Neuronal stem cell (in vitro differentiated cells): ENCODE measurements around the gene DTL.

ENCODE experiments used
- DNase-seq: peaks from one replicate; pipeline ENCODE4 v3.0.0-alpha.2; 2013; ENCODE audit warnings: low spot score
- H2AFZ ChIP-seq: one replicate; pipeline ENCODE4 v1.6.1; 2013; ENCODE audit warnings: mild to moderate bottlenecking, low read length, inconsistent platforms
- H2AK5ac ChIP-seq: 2 replicates; pipeline ENCODE4 v1.6.1; 2013; ENCODE audit warnings: low read depth, mild to moderate bottlenecking, inconsistent platforms, low read length, moderate library complexity, mixed read lengths
- H2BK120ac ChIP-seq: 2 replicates; pipeline ENCODE4 v1.6.1; 2013; ENCODE audit warnings: low read depth, mild to moderate bottlenecking, inconsistent platforms, low read length, moderate library complexity, mixed read lengths
- H2BK12ac ChIP-seq: one replicate; pipeline ENCODE4 v1.6.1; 2013; ENCODE audit warnings: low read length, inconsistent platforms
- H2BK15ac ChIP-seq: 2 replicates; pipeline ENCODE4 v1.6.1; 2013; ENCODE audit warnings: mild to moderate bottlenecking, low read length, inconsistent platforms, mixed read lengths
- H2BK5ac ChIP-seq: one replicate; pipeline ENCODE4 v1.6.1; 2013; ENCODE audit warnings: inconsistent platforms, mild to moderate bottlenecking, low read length, moderate library complexity
- H3K14ac ChIP-seq: one replicate; pipeline ENCODE4 v1.6.1; 2013; ENCODE audit warnings: low read length, inconsistent platforms
- H3K18ac ChIP-seq: 2 replicates; pipeline ENCODE4 v1.6.1; 2013; ENCODE audit warnings: low read length, inconsistent platforms
- H3K23ac ChIP-seq: 2 replicates; pipeline ENCODE4 v1.6.1; 2013; ENCODE audit warnings: low read depth, mild to moderate bottlenecking, mixed read lengths, low read length, inconsistent platforms; ENCODE audit not compliant: poor library complexity
- H3K27ac ChIP-seq: replicated peaks from 3 replicates; pipeline ENCODE4 v1.5.1; 2013; ENCODE audit warnings: low read length, inconsistent platforms
- H3K27me3 ChIP-seq, 3 experiments: 2 replicates each; pipeline ENCODE4 v1.6.1; 2013; ENCODE audit warnings: low read length in 3 of 3, mild to moderate bottlenecking in 2 of 3, inconsistent platforms in 1 of 3, low read depth in 1 of 3, mixed read lengths in 1 of 3, moderate library complexity in 1 of 3; ENCODE audit not compliant: control insufficient read depth in 3 of 3, insufficient read depth in 3 of 3
- H3K36me3 ChIP-seq, 2 donors: replicated peaks in 1 of 2; 2 replicates each; pipeline ENCODE4 v1.6.1; 2013; ENCODE audit warnings: low read length in 2 of 2; ENCODE audit not compliant: control insufficient read depth in 2 of 2, insufficient read depth in 2 of 2
- H3K4ac ChIP-seq: 2 replicates; pipeline ENCODE4 v1.6.1; 2013; ENCODE audit warnings: inconsistent platforms, mild to moderate bottlenecking, low read length, moderate library complexity
- H3K4me1 ChIP-seq, 2 donors: 1 replicate in 1 of 2; 2 replicates in 1 of 2; pipeline ENCODE4 v1.6.1; 2013; ENCODE audit warnings: low read length in 2 of 2, low read depth in 1 of 2; ENCODE audit not compliant: control insufficient read depth in 2 of 2, insufficient read depth in 1 of 2
- H3K4me2 ChIP-seq: one replicate; pipeline ENCODE4 v1.6.1; 2013; ENCODE audit warnings: mild to moderate bottlenecking, low read length, inconsistent platforms; ENCODE audit not compliant: insufficient read depth, poor library complexity, severe bottlenecking
- H3K4me3 ChIP-seq, 2 donors: 2 replicates each; pipeline ENCODE4 v1.5.1; 2013; ENCODE audit warnings: low read length in 2 of 2, mild to moderate bottlenecking in 2 of 2, inconsistent platforms in 1 of 2, moderate library complexity in 1 of 2
- H3K79me1 ChIP-seq: one replicate; pipeline ENCODE4 v1.6.1; 2013; ENCODE audit warnings: low read depth, mild to moderate bottlenecking, inconsistent platforms, low read length, moderate library complexity
- H3K9ac ChIP-seq: one replicate; pipeline ENCODE4 v1.6.1; 2013; ENCODE audit warnings: mild to moderate bottlenecking, low read depth, low read length, inconsistent platforms; ENCODE audit not compliant: poor library complexity
- H3K9me3 ChIP-seq, 2 donors: replicated peaks in 1 of 2; 2 replicates each; pipeline versions ENCODE3 to v1.6.1; 2013; ENCODE audit warnings: low read length in 2 of 2, mild to moderate bottlenecking in 2 of 2, inconsistent platforms in 1 of 2, low read depth in 1 of 2, mixed read lengths in 1 of 2, moderate library complexity in 1 of 2; ENCODE audit not compliant: control insufficient read depth in 2 of 2, insufficient read depth in 1 of 2
- H4K8ac ChIP-seq: one replicate; pipeline ENCODE4 v1.6.1; 2013; ENCODE audit warnings: low read depth, mild to moderate bottlenecking, inconsistent platforms, low read length, moderate library complexity
- H4K91ac ChIP-seq: one replicate; pipeline ENCODE4 v1.6.1; 2013; ENCODE audit warnings: low read length, low read depth, mild to moderate bottlenecking, inconsistent platforms; ENCODE audit not compliant: poor library complexity
- WGBS, 2 donors: extraction: QIAGEN DNeasy Blood & Tissue Kit; methylation state at CpG; one replicate each; pipeline ENCODE4 v1.1.7; 2013; ENCODE audit warnings: missing lambda C conversion rate in 2 of 2, mixed read lengths in 1 of 2; ENCODE audit not compliant: insufficient read length in 2 of 2, insufficient replicate concordance in 1 of 2; ENCODE audit errors: extremely low coverage in 2 of 2; 5-methylcytosine and 5-hydroxymethylcytosine counted together

DTL gene

GRCh38 chr1:212089560-212090163 lies 54.1 kb downstream of the DTL start:
- H2AK5ac ChIP-seq, result no peak overlapping the region
- H2BK15ac ChIP-seq, result no peak overlapping the region
- no peak overlapping the region for H2BK12ac ChIP-seq
- H2BK120ac ChIP-seq, result no peak overlapping the region
- H3K36me3 ChIP-seq, result peaks cover 12 to 98% of the 10 kb centered on the region in 2 donors
- H3K23ac ChIP-seq, result no peak overlapping the region
- no peak overlapping the region for H4K8ac ChIP-seq
- H3K9ac ChIP-seq, result no peak overlapping the region
- no peak overlapping the region for H3K27ac ChIP-seq
- H3K27me3 ChIP-seq, result no peaks in the 10 kb centered on the region
- H2AFZ ChIP-seq, result no peak overlapping the region
- H3K79me1 ChIP-seq, result no peaks in the 10 kb centered on the region
- H3K18ac ChIP-seq, result no peak overlapping the region
- H2BK5ac ChIP-seq, result no peak overlapping the region
- WGBS, 2 donors, result no CpG with 5 or more reads among the region's 3 CpGs
- H3K4me3 ChIP-seq, result no peak overlapping the region
- no peak overlapping the region for H3K14ac ChIP-seq
- no peaks in the 10 kb centered on the region for H3K4me1 ChIP-seq
- no peak overlapping the region for H3K4ac ChIP-seq
- no peak for DNase-seq
- no peak overlapping the region for H3K4me2 ChIP-seq
- H4K91ac ChIP-seq, result no peak overlapping the region
- H3K9me3 ChIP-seq, result peaks cover 1 to 15% of the 10 kb centered on the region in 2 donors

GRCh38 chr1:212091438-212092121 lies 56.0 kb downstream of the DTL start:
- no peaks in the 10 kb centered on the region for H3K27me3 ChIP-seq
- H3K9ac ChIP-seq, result no peak overlapping the region
- H3K9me3 ChIP-seq, result peaks cover 1 to 25% of the 10 kb centered on the region in 2 donors
- no peak overlapping the region for H3K4ac ChIP-seq
- no peak overlapping the region for H2BK120ac ChIP-seq
- no peaks in the 10 kb centered on the region for H3K79me1 ChIP-seq
- H3K36me3 ChIP-seq, result peaks cover 14 to 98% of the 10 kb centered on the region in 2 donors
- no peak overlapping the region for H3K27ac ChIP-seq
- no peak overlapping the region for H4K91ac ChIP-seq
- H3K4me3 ChIP-seq, result no peak overlapping the region
- WGBS, 2 donors, result no CpG with 5 or more reads among the region's 6 CpGs
- no peak overlapping the region for H2BK12ac ChIP-seq
- H2BK5ac ChIP-seq, result no peak overlapping the region
- no peak overlapping the region for H3K14ac ChIP-seq
- H4K8ac ChIP-seq, result no peak overlapping the region
- H2AFZ ChIP-seq, result no peak overlapping the region
- no peak overlapping the region for H3K18ac ChIP-seq
- no peak overlapping the region for H2BK15ac ChIP-seq
- no peak overlapping the region for H3K4me2 ChIP-seq
- no peak for DNase-seq
- H3K23ac ChIP-seq, result no peak overlapping the region
- no peak overlapping the region for H2AK5ac ChIP-seq
- no peaks in the 10 kb centered on the region for H3K4me1 ChIP-seq

- Histone ChIP-seq H4K8ac (no peak overlapping the region), H3K27ac (no peak overlapping the region), H3K4ac (no peak overlapping the region), H3K18ac (no peak overlapping the region), H2AFZ (no peak overlapping the region), H3K4me1 (no peaks in the 10 kb centered on the region), H2AK5ac (no peak overlapping the region), H3K14ac (no peak overlapping the region), H3K23ac (no peak overlapping the region), H3K79me1 (no peaks in the 10 kb centered on the region), H3K27me3 (no peaks in the 10 kb centered on the region), H4K91ac (no peak overlapping the region), H2BK120ac (no peak overlapping the region), H2BK15ac (no peak overlapping the region), H3K9me3 (peaks cover 0 to 27% of the 10 kb centered on the region in 2 donors), H3K4me3 (no peak overlapping the region), H2BK5ac (no peak overlapping the region), H2BK12ac (no peak overlapping the region), H3K9ac (no peak overlapping the region), H3K4me2 (no peak overlapping the region), H3K36me3 (peaks cover 18 to 98% of the 10 kb centered on the region in 2 donors)
- no CpG with 5 or more reads among the region's 2 CpGs for WGBS, 2 donors
- DNase-seq, result no peak
Observed at GRCh38 chr1:212097360-212097759, 61.8 kb downstream of the DTL start.

DNA sequence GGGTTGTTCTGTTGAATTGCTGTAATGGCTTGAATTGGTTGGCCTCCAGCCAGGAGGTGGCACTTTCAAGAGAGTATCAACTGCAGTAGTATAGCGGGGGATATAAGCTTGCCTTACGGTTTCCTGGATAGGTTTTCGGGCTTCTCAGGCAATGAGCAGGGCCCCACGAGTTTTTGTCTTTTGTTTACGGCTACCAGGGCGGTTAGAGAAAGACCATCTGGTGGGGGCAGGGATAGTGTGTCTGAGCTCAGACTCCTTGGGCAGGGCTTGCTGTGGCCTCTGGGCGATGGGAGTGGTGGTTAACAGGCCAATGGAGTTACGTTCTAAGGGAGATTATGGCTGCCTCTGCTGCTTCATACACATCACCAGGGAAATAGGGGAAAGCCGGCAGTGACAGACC lies 62.8 kb downstream of the DTL start:
- WGBS, 2 donors, result no CpG with 5 or more reads among the region's 9 CpGs
- Histone ChIP-seq H2BK5ac (no peak overlapping the region), H4K91ac (no peak overlapping the region), H2AFZ (no peak overlapping the region), H3K79me1 (no peaks in the 10 kb centered on the region), H3K18ac (peak overlapping the region; percentile 4), H3K4me1 (no peaks in the 10 kb centered on the region), H2BK12ac (no peak overlapping the region), H3K4ac (no peak overlapping the region), H2BK15ac (no peak overlapping the region), H3K9me3 (peaks cover 0 to 23% of the 10 kb centered on the region in 2 donors), H2BK120ac (no peak overlapping the region), H3K27ac (no peak overlapping the region), H3K4me2 (no peak overlapping the region), H3K4me3 (no peak overlapping the region), H3K27me3 (no peaks in the 10 kb centered on the region), H3K9ac (no peak overlapping the region), H3K14ac (no peak overlapping the region), H3K36me3 (peaks cover 15 to 98% of the 10 kb centered on the region in 2 donors), H3K23ac (no peak overlapping the region), H4K8ac (no peak overlapping the region), H2AK5ac (no peak overlapping the region)
- DNase-seq, result no peak
